Endothelial cell of umbilical vein (primary cell): ENCODE data around the gene ADARB2. TPM values are rescaled to one million over a fixed set of nuclear protein-coding genes. Genes with fewer than 3 reads are reported as not detected.

Experiments used
- BruUV-seq: library from RNA; stranded (reverse); fragments of 400-500 nt; replicated peaks from 2 replicates; lab custom pipeline; 2021; lab: Mats Ljungman, UMichigan
- CTCF ChIA-PET: fragments of 300-600, 350-600 bp; sonication (Branson Sonifier 250); formaldehyde crosslinking; loops from one replicate; lab custom pipeline; 2021; ENCODE audit warnings: antibody characterized with exemption, inconsistent platforms; lab: Charles Lee
- POLR2A ChIA-PET: fragments of 300-600, 350-600 bp; sonication (Branson Sonifier 250); formaldehyde crosslinking; loops from one replicate; lab custom pipeline; 2021; ENCODE audit warnings: antibody characterized with exemption, inconsistent platforms; lab: Charles Lee
- DNase-seq: peaks from one replicate; pipeline ENCODE4 v3.0.0-alpha.2; 2011; ENCODE audit warnings: low read depth, low spot score
- FAIRE-seq: peaks from 2 replicates; lab custom pipeline; 2011; peaks lifted over from hg19 to GRCh38; lab: Jason Lieb, UNC
- H2AFZ ChIP-seq: 2 replicates; pipeline ENCODE4 v1.6.0; 2012; ENCODE audit warnings: low read depth, low read length, control low read depth, inconsistent platforms
- H3K27ac ChIP-seq: 2 replicates; pipeline ENCODE4 v1.5.1; 2011; ENCODE audit warnings: low read depth, mild to moderate bottlenecking, control low read depth, low read length, moderate library complexity; ENCODE audit not compliant: insufficient read depth
- H3K27me3 ChIP-seq, 2 experiments: 2 replicates each; pipeline versions ENCODE4 v1.6.0 to v1.6.1; 2011; ENCODE audit warnings: low read length in 2 of 2, mixed read lengths in 1 of 2; ENCODE audit not compliant: control insufficient read depth in 2 of 2, insufficient read depth in 2 of 2
- H3K36me3 ChIP-seq, 2 experiments: 2 replicates in 1 of 2; 3 replicates in 1 of 2; pipeline ENCODE4 v1.5.1; 2011; ENCODE audit warnings: low read length in 2 of 2, mild to moderate bottlenecking in 1 of 2, moderate library complexity in 1 of 2; ENCODE audit not compliant: control insufficient read depth in 2 of 2, insufficient read depth in 2 of 2; ENCODE audit errors: extremely low read depth in 1 of 2
- H3K4me1 ChIP-seq: 3 replicates; pipeline ENCODE4 v1.5.1; 2011; ENCODE audit warnings: mild to moderate bottlenecking, low read length; ENCODE audit not compliant: control insufficient read depth, insufficient read depth; ENCODE audit errors: extremely low read depth
- H3K4me2 ChIP-seq: 2 replicates; pipeline ENCODE4 v1.6.1; 2011; ENCODE audit warnings: low read length, control low read depth, mixed read lengths; ENCODE audit not compliant: insufficient read depth
- H3K4me3 ChIP-seq, 3 experiments: fragments of 200-600 bp in 1 of 3; sonication (generic), shearing (Covaris generic) in 1 of 3; replicated peaks in 1 of 3; 2 replicates each; pipeline ENCODE4 v1.5.1; 2011 to 2016; ENCODE audit warnings: control low read depth in 3 of 3, low read length in 3 of 3, mild to moderate bottlenecking in 2 of 3, inconsistent platforms in 1 of 3, low read depth in 1 of 3, moderate library complexity in 1 of 3; ENCODE audit not compliant: insufficient read depth in 1 of 3
- H3K79me2 ChIP-seq: 2 replicates; pipeline ENCODE4 v1.6.0; 2012; ENCODE audit warnings: low read length, inconsistent platforms; ENCODE audit not compliant: control insufficient read depth, insufficient read depth
- H3K9ac ChIP-seq: replicated peaks from 2 replicates; pipeline ENCODE3; 2011; ENCODE audit warnings: low read length, control low read depth; ENCODE audit not compliant: insufficient read depth; ENCODE audit errors: extremely low read depth
- H3K9me1 ChIP-seq: replicated peaks from 3 replicates; pipeline ENCODE4 v1.6.0; 2011; ENCODE audit warnings: mild to moderate bottlenecking, low read length; ENCODE audit not compliant: control insufficient read depth, insufficient read depth; ENCODE audit errors: extremely low read depth
- H3K9me3 ChIP-seq: replicated peaks from 2 replicates; pipeline ENCODE4 v1.5.1; 2012; ENCODE audit warnings: low read length, inconsistent platforms; ENCODE audit not compliant: control insufficient read depth, insufficient read depth
- H4K20me1 ChIP-seq: replicated peaks from 2 replicates; pipeline ENCODE3; 2011; ENCODE audit warnings: mild to moderate bottlenecking, low read length; ENCODE audit not compliant: control insufficient read depth, insufficient read depth; ENCODE audit errors: extremely low read depth
- CTCF ChIP-seq, 2 donors: IDR thresholded peaks; 1 replicate in 1 of 2; 2 replicates in 1 of 2; pipeline ENCODE4 v1.5.1; 2011; ENCODE audit warnings: low read length in 2 of 2, mild to moderate bottlenecking in 2 of 2, moderate library complexity in 2 of 2, control low read depth in 1 of 2, inconsistent platforms in 1 of 2, low read depth in 1 of 2; ENCODE audit not compliant: insufficient read depth in 1 of 2; ENCODE audit errors: extremely low read depth in 1 of 2
- EZH2 ChIP-seq: IDR thresholded peaks from 2 replicates; pipeline ENCODE4 v1.6.1; 2012; ENCODE audit warnings: borderline replicate concordance, low read depth, mild to moderate bottlenecking, moderate library complexity, low read length, inconsistent platforms; ENCODE audit not compliant: severe bottlenecking
- FOS ChIP-seq: IDR thresholded peaks from 2 replicates; pipeline ENCODE4 v1.6.1; 2011; ENCODE audit warnings: mild to moderate bottlenecking, low read length, moderate library complexity, borderline replicate concordance; ENCODE audit not compliant: insufficient read depth
- GATA2 ChIP-seq: IDR thresholded peaks from 2 replicates; pipeline ENCODE4 v1.7.0; 2011; ENCODE audit warnings: low read depth, mild to moderate bottlenecking, moderate library complexity, mixed read lengths, low read length; ENCODE audit not compliant: insufficient read length, insufficient read depth
- JUN ChIP-seq: IDR thresholded peaks from 2 replicates; pipeline ENCODE4 v1.6.1; 2011; ENCODE audit warnings: borderline replicate concordance, low read depth; ENCODE audit not compliant: insufficient read length, insufficient read depth
- MAX ChIP-seq: IDR thresholded peaks from 2 replicates; pipeline ENCODE4 v1.6.1; 2011; ENCODE audit not compliant: insufficient read depth, insufficient read length
- MYC ChIP-seq: IDR thresholded peaks from one replicate; pipeline ENCODE4 v1.6.1; 2011; ENCODE audit warnings: mild to moderate bottlenecking, low read depth, low read length
- POLR2A ChIP-seq: IDR thresholded peaks from 2 replicates; pipeline ENCODE4 v1.6.1; 2012; ENCODE audit warnings: low read depth, mild to moderate bottlenecking, control low read depth, low read length
- POLR2AphosphoS5 ChIP-seq: IDR thresholded peaks from 2 replicates; pipeline ENCODE4 v1.6.1; 2012; ENCODE audit warnings: low read depth, mild to moderate bottlenecking, control low read depth, low read length, moderate library complexity; ENCODE audit not compliant: insufficient read depth
- dilution Hi-C: fragments of 300-500 bp; cut with MboI; formaldehyde crosslinking; loops from one replicate; pipeline ENCODE4 v1.15.0; 2019; ENCODE audit warnings: low sequenced_read_pairs; ENCODE audit not compliant: extremely low pct_ligation_motif_present
- intact Hi-C: fragments of 100-400 bp; cut with micrococcal nuclease; formaldehyde crosslinking; loops from one replicate; pipeline ENCODE4 v1.10.0; 2022
- polyA plus RNA-seq, 4 experiments: library from polyadenylated mRNA; depleted of rRNA in 3 of 4; stranded (reverse) in 3 of 4; unstranded in 1 of 4; fragments of >200 nt; gene quantifications; 2 replicates each; pipeline versions ENCODE4 v1.2.1 to v1.2.3, GENCODE V29; 2011 to 2012; ENCODE audit warnings: missing spikeins in 1 of 4
- total RNA-seq: library from RNA; stranded (reverse); gene quantifications from 2 replicates; pipeline ENCODE4 v1.2.3, GENCODE V29; 2021

The ADARB2 gene
- total and polyA plus RNA-seq, 2 donors (not counting 3 experiments of a cell fraction or from before 2014, with no cell fraction given), result not detected

- Histone ChIP-seq H3K4me1 (no peaks in the 10 kb centered on the region), H3K4me3 (no peak overlapping the region), H3K79me2 (no peaks in the 10 kb centered on the region), H3K27me3 (no peaks in the 10 kb centered on the region), H3K4me2 (no peak overlapping the region), H3K9me1 (no peaks in the 10 kb centered on the region), H3K36me3 (no peaks in the 10 kb centered on the region), H4K20me1 (no peaks in the 10 kb centered on the region), H3K9me3 (no peaks in the 10 kb centered on the region), H2AFZ (no peak overlapping the region), H3K27ac (no peak overlapping the region), H3K9ac (no peak overlapping the region)
- intact Hi-C loops (no loop called here), dilution Hi-C loops (no loop called here)
- POLR2A ChIA-PET, result no interaction called here
- no peak for FAIRE-seq
- CTCF ChIA-PET, result no interaction called here
- BruUV-seq, result no TSS peak
- TF ChIP-seq FOS, result no peak
- TF ChIP-seq MAX, result no peak
- no peak for TF ChIP-seq POLR2A
- TF ChIP-seq JUN, result no peak
- TF ChIP-seq POLR2AphosphoS5, result no peak
- no peak for TF ChIP-seq MYC
- no peak for TF ChIP-seq GATA2
- TF ChIP-seq CTCF (IDR thresholded peaks at IDR 0.05; ENCODE audit: extremely low read depth in 1 of 2, insufficient read depth in 1 of 2, low read depth in 1 of 2, low read length in 2 of 2), result no peak
- no peak for TF ChIP-seq EZH2
- DNase-seq, result no peak
Observed at GRCh38 chr10:1274701-1275544, 462.4 kb downstream of the ADARB2 start.
